ENCODE data around the gene KIAA1217. TPM values are rescaled to one million over a fixed set of nuclear protein-coding genes. Genes with fewer than 3 reads are reported as not detected.
A peak's percentile ranks its signal among the peaks of the same experiment; 100 is the strongest.

The KIAA1217 gene
- polyA plus RNA-seq, 1 donor from 2014 or later, result 0.22 TPM

DNA sequence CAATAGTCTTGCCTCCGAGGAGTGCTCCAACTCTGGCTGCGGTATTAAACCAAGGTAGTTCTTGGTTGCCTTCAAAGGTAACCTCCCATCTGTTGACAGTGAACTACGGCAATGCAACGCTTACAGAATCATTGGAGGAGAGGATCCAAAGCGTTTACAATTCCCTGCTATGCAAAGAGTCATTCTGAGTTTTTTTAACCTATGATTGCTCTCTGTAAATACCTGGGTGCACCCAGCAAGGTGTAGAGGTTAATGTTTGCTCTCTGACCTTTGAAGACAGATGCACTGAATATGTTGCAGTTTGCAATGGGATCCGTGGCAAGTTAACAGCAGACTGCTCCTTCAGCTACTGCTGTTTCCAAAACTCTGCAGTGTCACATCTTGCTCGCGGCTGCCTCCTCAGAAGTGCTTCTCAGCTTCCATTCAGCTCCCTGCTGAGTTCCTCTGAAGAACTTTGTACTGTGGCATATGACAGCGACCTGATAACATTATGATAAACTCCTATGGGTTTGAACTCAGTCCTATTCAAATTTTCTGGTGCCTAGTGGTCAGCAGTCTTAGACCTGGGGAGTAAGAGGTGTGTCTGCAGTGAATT is 29.0 kb downstream of the KIAA1217 start:
- Histone ChIP-seq H3K9ac (ENCODE audit: low read length) (no peak overlapping the region), H4K20me1 (ENCODE audit: insufficient read depth) (no peaks in the 10 kb centered on the region), H3K9me3 (ENCODE audit: low read length) (no peaks in the 10 kb centered on the region), H3K9me2 (ENCODE audit: insufficient read depth, low read length) (no peaks in the 10 kb centered on the region), H3K36me3 (ENCODE audit: insufficient read depth, low read length) (no peaks in the 10 kb centered on the region), H3K4me2 (ENCODE audit: low read length) (no peak overlapping the region), H2AFZ (ENCODE audit: low read depth, low read length) (no peak overlapping the region), H3K4me3 (ENCODE audit: low read length) (no peak overlapping the region), H3F3A (ENCODE audit: insufficient read depth, low read length, poor library complexity, severe bottlenecking) (no peaks in the 10 kb centered on the region), H3K27me3 (ENCODE audit: insufficient read depth, low read depth, low read length) (no peaks in the 10 kb centered on the region), H3K27ac (ENCODE audit: low read length) (no peak overlapping the region), H3K79me2 (replicated peaks; ENCODE audit: insufficient read depth, low read length) (no peaks in the 10 kb centered on the region)
- TF ChIP-seq EZH2 (IDR thresholded peaks at IDR 0.05; ENCODE audit: borderline replicate concordance, insufficient read depth, low read length, poor library complexity, severe bottlenecking) (no peak), POLR2AphosphoS5 (IDR thresholded peaks at IDR 0.05) (no peak), TAF1 (IDR thresholded peaks at IDR 0.05; ENCODE audit: low read depth) (no peak), SMC3 (conservative IDR thresholded peaks at IDR 0.05; ENCODE audit: poor library complexity) (no peak), EP300 (conservative IDR thresholded peaks at IDR 0.05; ENCODE audit: poor library complexity, severe bottlenecking) (no peak), RAD21 (conservative IDR thresholded peaks at IDR 0.05) (no peak), MXI1 (conservative IDR thresholded peaks at IDR 0.05; ENCODE audit: poor library complexity, severe bottlenecking) (no peak)
- TF ChIP-seq, protein P1, sequence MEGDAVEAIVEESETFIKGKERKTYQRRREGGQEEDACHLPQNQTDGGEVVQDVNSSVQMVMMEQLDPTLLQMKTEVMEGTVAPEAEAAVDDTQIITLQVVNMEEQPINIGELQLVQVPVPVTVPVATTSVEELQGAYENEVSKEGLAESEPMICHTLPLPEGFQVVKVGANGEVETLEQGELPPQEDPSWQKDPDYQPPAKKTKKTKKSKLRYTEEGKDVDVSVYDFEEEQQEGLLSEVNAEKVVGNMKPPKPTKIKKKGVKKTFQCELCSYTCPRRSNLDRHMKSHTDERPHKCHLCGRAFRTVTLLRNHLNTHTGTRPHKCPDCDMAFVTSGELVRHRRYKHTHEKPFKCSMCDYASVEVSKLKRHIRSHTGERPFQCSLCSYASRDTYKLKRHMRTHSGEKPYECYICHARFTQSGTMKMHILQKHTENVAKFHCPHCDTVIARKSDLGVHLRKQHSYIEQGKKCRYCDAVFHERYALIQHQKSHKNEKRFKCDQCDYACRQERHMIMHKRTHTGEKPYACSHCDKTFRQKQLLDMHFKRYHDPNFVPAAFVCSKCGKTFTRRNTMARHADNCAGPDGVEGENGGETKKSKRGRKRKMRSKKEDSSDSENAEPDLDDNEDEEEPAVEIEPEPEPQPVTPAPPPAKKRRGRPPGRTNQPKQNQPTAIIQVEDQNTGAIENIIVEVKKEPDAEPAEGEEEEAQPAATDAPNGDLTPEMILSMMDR (IDR thresholded peaks at IDR 0.05; ENCODE audit: poor library complexity, severe bottlenecking), result no peak
- TF ChIP-seq, protein P2, sequence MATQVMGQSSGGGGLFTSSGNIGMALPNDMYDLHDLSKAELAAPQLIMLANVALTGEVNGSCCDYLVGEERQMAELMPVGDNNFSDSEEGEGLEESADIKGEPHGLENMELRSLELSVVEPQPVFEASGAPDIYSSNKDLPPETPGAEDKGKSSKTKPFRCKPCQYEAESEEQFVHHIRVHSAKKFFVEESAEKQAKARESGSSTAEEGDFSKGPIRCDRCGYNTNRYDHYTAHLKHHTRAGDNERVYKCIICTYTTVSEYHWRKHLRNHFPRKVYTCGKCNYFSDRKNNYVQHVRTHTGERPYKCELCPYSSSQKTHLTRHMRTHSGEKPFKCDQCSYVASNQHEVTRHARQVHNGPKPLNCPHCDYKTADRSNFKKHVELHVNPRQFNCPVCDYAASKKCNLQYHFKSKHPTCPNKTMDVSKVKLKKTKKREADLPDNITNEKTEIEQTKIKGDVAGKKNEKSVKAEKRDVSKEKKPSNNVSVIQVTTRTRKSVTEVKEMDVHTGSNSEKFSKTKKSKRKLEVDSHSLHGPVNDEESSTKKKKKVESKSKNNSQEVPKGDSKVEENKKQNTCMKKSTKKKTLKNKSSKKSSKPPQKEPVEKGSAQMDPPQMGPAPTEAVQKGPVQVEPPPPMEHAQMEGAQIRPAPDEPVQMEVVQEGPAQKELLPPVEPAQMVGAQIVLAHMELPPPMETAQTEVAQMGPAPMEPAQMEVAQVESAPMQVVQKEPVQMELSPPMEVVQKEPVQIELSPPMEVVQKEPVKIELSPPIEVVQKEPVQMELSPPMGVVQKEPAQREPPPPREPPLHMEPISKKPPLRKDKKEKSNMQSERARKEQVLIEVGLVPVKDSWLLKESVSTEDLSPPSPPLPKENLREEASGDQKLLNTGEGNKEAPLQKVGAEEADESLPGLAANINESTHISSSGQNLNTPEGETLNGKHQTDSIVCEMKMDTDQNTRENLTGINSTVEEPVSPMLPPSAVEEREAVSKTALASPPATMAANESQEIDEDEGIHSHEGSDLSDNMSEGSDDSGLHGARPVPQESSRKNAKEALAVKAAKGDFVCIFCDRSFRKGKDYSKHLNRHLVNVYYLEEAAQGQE (IDR thresholded peaks at IDR 0.05; ENCODE audit: borderline replicate concordance), result no peak

DNA sequence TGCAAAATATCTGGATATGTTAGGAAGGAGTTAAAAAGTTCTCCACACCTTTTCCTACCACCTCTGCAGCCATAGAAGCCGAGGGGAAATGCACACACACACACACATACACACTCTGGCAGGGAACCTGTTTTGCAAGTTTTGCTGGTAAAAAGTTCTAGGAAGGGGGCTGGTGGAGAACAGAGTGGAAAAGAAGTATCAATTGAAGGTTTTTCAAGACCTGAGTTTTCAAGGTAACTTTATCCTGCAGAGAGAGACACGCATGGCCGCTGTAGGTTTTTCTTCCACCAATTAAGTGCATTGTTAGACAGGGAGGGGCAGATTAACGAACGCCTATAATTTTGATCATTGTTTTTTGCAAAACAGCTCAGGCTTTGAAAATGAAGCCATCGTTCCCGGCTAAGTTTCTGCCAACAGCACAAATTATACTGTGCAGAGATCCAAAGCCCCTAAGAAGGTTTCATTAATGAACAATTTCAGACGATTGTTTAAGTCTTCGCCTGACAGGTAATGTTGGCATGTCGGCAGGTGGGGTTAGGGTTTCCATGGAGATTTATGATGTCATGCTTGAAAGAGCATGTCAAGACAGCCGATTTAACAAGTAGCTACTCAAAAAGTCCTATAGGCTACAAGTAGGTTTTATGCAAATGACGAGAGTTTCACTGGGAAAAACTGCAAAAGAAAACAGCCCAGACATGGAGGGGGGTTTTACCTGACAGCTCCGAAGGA is 29.7 kb downstream of the KIAA1217 start:
- no peaks in the 10 kb centered on the region for H3K9me3 ChIP-seq (ENCODE audit: low read length)
- H3K4me2 ChIP-seq (ENCODE audit: low read length), result no peak overlapping the region
- H3K79me2 ChIP-seq (replicated peaks; ENCODE audit: insufficient read depth, low read length), result no peaks in the 10 kb centered on the region
- TF ChIP-seq, protein P1 (IDR thresholded peaks at IDR 0.05; ENCODE audit: poor library complexity, severe bottlenecking), result no peak
- H3K4me3 ChIP-seq (ENCODE audit: low read length), result peak overlapping the region; percentile 19
- H3K27me3 ChIP-seq (ENCODE audit: insufficient read depth, low read depth, low read length), result no peaks in the 10 kb centered on the region
- no peaks in the 10 kb centered on the region for H3F3A ChIP-seq (ENCODE audit: insufficient read depth, low read length, poor library complexity, severe bottlenecking)
- H3K9me2 ChIP-seq (ENCODE audit: insufficient read depth, low read length), result no peaks in the 10 kb centered on the region
- no peak overlapping the region for H2AFZ ChIP-seq (ENCODE audit: low read depth, low read length)
- H3K36me3 ChIP-seq (ENCODE audit: insufficient read depth, low read length), result no peaks in the 10 kb centered on the region
- H3K27ac ChIP-seq (ENCODE audit: low read length), result no peak overlapping the region
- no peaks in the 10 kb centered on the region for H4K20me1 ChIP-seq (ENCODE audit: insufficient read depth)
- H3K9ac ChIP-seq (ENCODE audit: low read length), result no peak overlapping the region
